ENCODE data around the gene CYTH3.

The CYTH3 gene

GRCh38 chr7:6146666-6147065 lies 125.8 kb downstream of the CYTH3 start:
- H3K36me3 ChIP-seq (ENCODE audit: control insufficient read depth, insufficient read depth, low read length): peaks cover 83% of the 10 kb centered on the region

GRCh38 chr7:6143997-6144396 lies 128.4 kb downstream of the CYTH3 start:
- Histone ChIP-seq H3K4me1 (ENCODE audit: control insufficient read depth, insufficient read depth, low read length, poor library complexity, severe bottlenecking) (no peaks in the 10 kb centered on the region), H3K4me3 (ENCODE audit: insufficient read depth, low read depth, low read length, poor library complexity, severe bottlenecking) (no peak overlapping the region), H3K27me3 (replicated peaks; ENCODE audit: control insufficient read depth, insufficient read depth, low read length, poor library complexity, severe bottlenecking) (no peaks in the 10 kb centered on the region), H3K9me3 (ENCODE audit: control insufficient read depth, low read length) (no peaks in the 10 kb centered on the region), H3K36me3 (ENCODE audit: control insufficient read depth, insufficient read depth, low read length) (peaks cover 75% of the 10 kb centered on the region), H3K27ac (ENCODE audit: insufficient read depth, low read length, poor library complexity, severe bottlenecking) (no peak overlapping the region)
- DNase-seq: no peak

More at GRCh38 chr7:6146666-6147065, 125.8 kb downstream of the CYTH3 start:
- no peak overlapping the region for H3K27ac ChIP-seq (ENCODE audit: insufficient read depth, low read length, poor library complexity, severe bottlenecking)
- H3K4me3 ChIP-seq (ENCODE audit: insufficient read depth, low read depth, low read length, poor library complexity, severe bottlenecking): no peak overlapping the region
- no peaks in the 10 kb centered on the region for H3K27me3 ChIP-seq (replicated peaks; ENCODE audit: control insufficient read depth, insufficient read depth, low read length, poor library complexity, severe bottlenecking)
- H3K4me1 ChIP-seq (ENCODE audit: control insufficient read depth, insufficient read depth, low read length, poor library complexity, severe bottlenecking): no peaks in the 10 kb centered on the region
- no peak for DNase-seq
- no peaks in the 10 kb centered on the region for H3K9me3 ChIP-seq (ENCODE audit: control insufficient read depth, low read length)

- Histone ChIP-seq H3K36me3 (ENCODE audit: control insufficient read depth, insufficient read depth, low read length) (peaks cover 72% of the 10 kb centered on the region), H3K4me3 (ENCODE audit: insufficient read depth, low read depth, low read length, poor library complexity, severe bottlenecking) (no peak overlapping the region), H3K9me3 (ENCODE audit: control insufficient read depth, low read length) (no peaks in the 10 kb centered on the region), H3K27ac (ENCODE audit: insufficient read depth, low read length, poor library complexity, severe bottlenecking) (no peak overlapping the region), H3K4me1 (ENCODE audit: control insufficient read depth, insufficient read depth, low read length, poor library complexity, severe bottlenecking) (no peaks in the 10 kb centered on the region), H3K27me3 (replicated peaks; ENCODE audit: control insufficient read depth, insufficient read depth, low read length, poor library complexity, severe bottlenecking) (no peaks in the 10 kb centered on the region)
- no peak for DNase-seq
Observed at GRCh38 chr7:6142871-6143380, 129.5 kb downstream of the CYTH3 start.

- H3K9me3 ChIP-seq (ENCODE audit: control insufficient read depth, low read length): no peaks in the 10 kb centered on the region
- DNase-seq: no peak
- no peaks in the 10 kb centered on the region for H3K27me3 ChIP-seq (replicated peaks; ENCODE audit: control insufficient read depth, insufficient read depth, low read length, poor library complexity, severe bottlenecking)
- H3K4me1 ChIP-seq (ENCODE audit: control insufficient read depth, insufficient read depth, low read length, poor library complexity, severe bottlenecking): no peaks in the 10 kb centered on the region
- no peak overlapping the region for H3K4me3 ChIP-seq (ENCODE audit: insufficient read depth, low read depth, low read length, poor library complexity, severe bottlenecking)
- H3K36me3 ChIP-seq (ENCODE audit: control insufficient read depth, insufficient read depth, low read length): peaks cover 57% of the 10 kb centered on the region
- H3K27ac ChIP-seq (ENCODE audit: insufficient read depth, low read length, poor library complexity, severe bottlenecking): no peak overlapping the region
Observed at GRCh38 chr7:6139189-6139996, 133.0 kb downstream of the CYTH3 start.

- H3K36me3 ChIP-seq (ENCODE audit: control insufficient read depth, insufficient read depth, low read length): peaks cover 41% of the 10 kb centered on the region
- no peaks in the 10 kb centered on the region for H3K4me1 ChIP-seq (ENCODE audit: control insufficient read depth, insufficient read depth, low read length, poor library complexity, severe bottlenecking)
- DNase-seq: no peak
- no peaks in the 10 kb centered on the region for H3K9me3 ChIP-seq (ENCODE audit: control insufficient read depth, low read length)
- H3K27ac ChIP-seq (ENCODE audit: insufficient read depth, low read length, poor library complexity, severe bottlenecking): no peak overlapping the region
- no peak overlapping the region for H3K4me3 ChIP-seq (ENCODE audit: insufficient read depth, low read depth, low read length, poor library complexity, severe bottlenecking)
- H3K27me3 ChIP-seq (replicated peaks; ENCODE audit: control insufficient read depth, insufficient read depth, low read length, poor library complexity, severe bottlenecking): no peaks in the 10 kb centered on the region
Observed at GRCh38 chr7:6136475-6136874, 135.9 kb downstream of the CYTH3 start.

- Histone ChIP-seq H3K9me3 (ENCODE audit: control insufficient read depth, low read length) (no peaks in the 10 kb centered on the region), H3K27ac (ENCODE audit: insufficient read depth, low read length, poor library complexity, severe bottlenecking) (no peak overlapping the region), H3K36me3 (ENCODE audit: control insufficient read depth, insufficient read depth, low read length) (peaks cover 28% of the 10 kb centered on the region), H3K4me1 (ENCODE audit: control insufficient read depth, insufficient read depth, low read length, poor library complexity, severe bottlenecking) (no peaks in the 10 kb centered on the region), H3K4me3 (ENCODE audit: insufficient read depth, low read depth, low read length, poor library complexity, severe bottlenecking) (no peak overlapping the region), H3K27me3 (replicated peaks; ENCODE audit: control insufficient read depth, insufficient read depth, low read length, poor library complexity, severe bottlenecking) (no peaks in the 10 kb centered on the region)
- DNase-seq: no peak
Observed at GRCh38 chr7:6133249-6133648, 139.2 kb downstream of the CYTH3 start.

- H3K27me3 ChIP-seq (replicated peaks; ENCODE audit: control insufficient read depth, insufficient read depth, low read length, poor library complexity, severe bottlenecking): no peaks in the 10 kb centered on the region
- no peaks in the 10 kb centered on the region for H3K9me3 ChIP-seq (ENCODE audit: control insufficient read depth, low read length)
- H3K36me3 ChIP-seq (ENCODE audit: control insufficient read depth, insufficient read depth, low read length): peaks cover 22% of the 10 kb centered on the region
- no peaks in the 10 kb centered on the region for H3K4me1 ChIP-seq (ENCODE audit: control insufficient read depth, insufficient read depth, low read length, poor library complexity, severe bottlenecking)
- H3K27ac ChIP-seq (ENCODE audit: insufficient read depth, low read length, poor library complexity, severe bottlenecking): no peak overlapping the region
- H3K4me3 ChIP-seq (ENCODE audit: insufficient read depth, low read depth, low read length, poor library complexity, severe bottlenecking): no peak overlapping the region
- no peak for DNase-seq
Observed at GRCh38 chr7:6130007-6130587, 142.3 kb downstream of the CYTH3 start.

- DNase-seq: no peak
- H3K4me1 ChIP-seq (ENCODE audit: control insufficient read depth, insufficient read depth, low read length, poor library complexity, severe bottlenecking): no peaks in the 10 kb centered on the region
- no peaks in the 10 kb centered on the region for H3K27me3 ChIP-seq (replicated peaks; ENCODE audit: control insufficient read depth, insufficient read depth, low read length, poor library complexity, severe bottlenecking)
- H3K4me3 ChIP-seq (ENCODE audit: insufficient read depth, low read depth, low read length, poor library complexity, severe bottlenecking): no peak overlapping the region
- H3K9me3 ChIP-seq (ENCODE audit: control insufficient read depth, low read length): no peaks in the 10 kb centered on the region
- no peak overlapping the region for H3K27ac ChIP-seq (ENCODE audit: insufficient read depth, low read length, poor library complexity, severe bottlenecking)
- peaks cover 23% of the 10 kb centered on the region for H3K36me3 ChIP-seq (ENCODE audit: control insufficient read depth, insufficient read depth, low read length)
Observed at GRCh38 chr7:6128205-6128604, 144.2 kb downstream of the CYTH3 start.

- H3K4me1 ChIP-seq (ENCODE audit: control insufficient read depth, insufficient read depth, low read length, poor library complexity, severe bottlenecking): no peaks in the 10 kb centered on the region
- no peaks in the 10 kb centered on the region for H3K27me3 ChIP-seq (replicated peaks; ENCODE audit: control insufficient read depth, insufficient read depth, low read length, poor library complexity, severe bottlenecking)
- H3K27ac ChIP-seq (ENCODE audit: insufficient read depth, low read length, poor library complexity, severe bottlenecking): no peak overlapping the region
- no peak for DNase-seq
- H3K36me3 ChIP-seq (ENCODE audit: control insufficient read depth, insufficient read depth, low read length): peaks cover 33% of the 10 kb centered on the region
- H3K4me3 ChIP-seq (ENCODE audit: insufficient read depth, low read depth, low read length, poor library complexity, severe bottlenecking): no peak overlapping the region
- no peaks in the 10 kb centered on the region for H3K9me3 ChIP-seq (ENCODE audit: control insufficient read depth, low read length)
Observed at GRCh38 chr7:6127110-6127490, 145.3 kb downstream of the CYTH3 start.

- H3K36me3 ChIP-seq (ENCODE audit: control insufficient read depth, insufficient read depth, low read length): peaks cover 47% of the 10 kb centered on the region
- DNase-seq: no peak
- no peak overlapping the region for H3K4me3 ChIP-seq (ENCODE audit: insufficient read depth, low read depth, low read length, poor library complexity, severe bottlenecking)
- H3K27ac ChIP-seq (ENCODE audit: insufficient read depth, low read length, poor library complexity, severe bottlenecking): no peak overlapping the region
- no peaks in the 10 kb centered on the region for H3K4me1 ChIP-seq (ENCODE audit: control insufficient read depth, insufficient read depth, low read length, poor library complexity, severe bottlenecking)
- no peaks in the 10 kb centered on the region for H3K9me3 ChIP-seq (ENCODE audit: control insufficient read depth, low read length)
- no peaks in the 10 kb centered on the region for H3K27me3 ChIP-seq (replicated peaks; ENCODE audit: control insufficient read depth, insufficient read depth, low read length, poor library complexity, severe bottlenecking)
Observed at GRCh38 chr7:6123843-6124242, 148.6 kb downstream of the CYTH3 start.

Data from effector memory CD4-positive, alpha-beta T cell (primary cell).